ENCODE data around the gene SPI1.

SPI1 gene

GRCh38 chr11:47384498-47384897 lies 6.2 kb upstream of the SPI1 start:
- TF ChIP-seq FOXP2 (optimal IDR thresholded peaks at IDR 0.05; ENCODE audit: control extremely low read depth, extremely low read length, insufficient read depth) (no peak), POLR2AphosphoS5 (IDR thresholded peaks at IDR 0.05; ENCODE audit: borderline replicate concordance, low read depth, low read length) (no peak), EZH2 (IDR thresholded peaks at IDR 0.05) (no peak)
- no peak overlapping the region for H3K4me3 ChIP-seq
- DNase-seq (ENCODE audit: low read depth, low spot score): no peak
- no peaks in the 10 kb centered on the region for H3K36me3 ChIP-seq (ENCODE audit: insufficient read depth, low read length)
- H3K9ac ChIP-seq (ENCODE audit: insufficient read length): no peak overlapping the region
- no peaks in the 10 kb centered on the region for H3K9me3 ChIP-seq (ENCODE audit: low read depth, low read length)
- no peak overlapping the region for H3K27ac ChIP-seq

DNA sequence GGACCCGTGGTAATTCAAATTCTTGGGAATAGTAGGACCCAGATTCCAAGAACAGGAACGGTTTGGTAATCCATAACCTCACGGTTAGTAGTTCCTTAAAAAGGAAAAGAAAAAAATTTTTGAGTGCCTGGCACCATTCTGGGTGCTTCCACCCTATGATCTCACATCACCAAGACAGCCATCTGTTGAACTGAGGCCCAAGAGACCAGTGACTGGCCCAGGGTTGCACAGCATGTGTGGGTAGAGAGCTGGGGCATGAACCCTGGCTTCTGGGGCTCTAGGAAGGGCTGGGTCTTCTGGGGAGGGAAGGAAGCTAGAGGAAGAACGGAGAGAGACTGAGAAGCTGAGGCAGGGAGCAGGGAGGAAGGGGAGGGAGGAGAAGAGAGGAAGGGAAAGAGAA lies 4.7 kb upstream of the SPI1 start:
- Histone ChIP-seq H3K4me3 (no peak overlapping the region), H3K9ac (ENCODE audit: insufficient read length) (no peak overlapping the region), H3K36me3 (ENCODE audit: insufficient read depth, low read length) (no peaks in the 10 kb centered on the region), H3K9me3 (ENCODE audit: low read depth, low read length) (no peaks in the 10 kb centered on the region), H3K27ac (no peak overlapping the region)
- no peak for DNase-seq (ENCODE audit: low read depth, low spot score)
- no peak for TF ChIP-seq FOXP2 (optimal IDR thresholded peaks at IDR 0.05; ENCODE audit: control extremely low read depth, extremely low read length, insufficient read depth)
- no peak for TF ChIP-seq EZH2 (IDR thresholded peaks at IDR 0.05)
- no peak for TF ChIP-seq POLR2AphosphoS5 (IDR thresholded peaks at IDR 0.05; ENCODE audit: borderline replicate concordance, low read depth, low read length)

- Histone ChIP-seq H3K9ac (ENCODE audit: insufficient read length) (no peak overlapping the region), H3K27ac (no peak overlapping the region), H3K9me3 (ENCODE audit: low read depth, low read length) (no peaks in the 10 kb centered on the region), H3K36me3 (ENCODE audit: insufficient read depth, low read length) (no peaks in the 10 kb centered on the region), H3K4me3 (no peak overlapping the region)
- TF ChIP-seq FOXP2 (optimal IDR thresholded peaks at IDR 0.05; ENCODE audit: control extremely low read depth, extremely low read length, insufficient read depth) (no peak), EZH2 (IDR thresholded peaks at IDR 0.05) (no peak), POLR2AphosphoS5 (IDR thresholded peaks at IDR 0.05; ENCODE audit: borderline replicate concordance, low read depth, low read length) (no peak)
- no peak for DNase-seq (ENCODE audit: low read depth, low spot score)
Observed at GRCh38 chr11:47380078-47380477, 1.7 kb upstream of the SPI1 start.

DNA sequence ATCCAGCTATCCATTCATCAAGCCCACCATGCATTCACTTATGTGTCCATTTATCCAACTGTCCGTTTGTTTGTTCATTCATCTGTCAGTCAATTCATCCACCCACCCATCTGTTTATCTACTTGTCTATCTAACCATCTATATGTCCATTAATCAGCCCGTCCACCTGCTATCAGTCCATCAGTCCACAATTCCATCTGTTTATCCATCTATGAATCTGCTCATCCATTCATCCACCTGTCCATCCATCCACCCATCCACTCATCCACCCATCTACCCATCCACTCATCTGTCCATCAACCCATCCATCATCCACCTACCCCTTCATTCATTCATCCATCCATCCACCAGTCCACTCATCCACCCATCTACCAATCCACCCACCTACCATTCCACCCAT lies 970 bp upstream of the SPI1 start:
- H3K27ac ChIP-seq: no peak overlapping the region
- no peak overlapping the region for H3K9ac ChIP-seq (ENCODE audit: insufficient read length)
- H3K4me3 ChIP-seq: no peak overlapping the region
- TF ChIP-seq POLR2AphosphoS5 (IDR thresholded peaks at IDR 0.05; ENCODE audit: borderline replicate concordance, low read depth, low read length) (no peak), EZH2 (IDR thresholded peaks at IDR 0.05) (no peak), FOXP2 (optimal IDR thresholded peaks at IDR 0.05; ENCODE audit: control extremely low read depth, extremely low read length, insufficient read depth) (no peak)
- DNase-seq (ENCODE audit: low read depth, low spot score): no peak
- no peaks in the 10 kb centered on the region for H3K36me3 ChIP-seq (ENCODE audit: insufficient read depth, low read length)
- no peaks in the 10 kb centered on the region for H3K9me3 ChIP-seq (ENCODE audit: low read depth, low read length)

GRCh38 chr11:47378836-47379170 lies 456 bp upstream of the SPI1 start:
- Histone ChIP-seq H3K27ac (no peak overlapping the region), H3K4me3 (no peak overlapping the region), H3K9me3 (ENCODE audit: low read depth, low read length) (no peaks in the 10 kb centered on the region), H3K36me3 (ENCODE audit: insufficient read depth, low read length) (no peaks in the 10 kb centered on the region), H3K9ac (ENCODE audit: insufficient read length) (no peak overlapping the region)
- no peak for DNase-seq (ENCODE audit: low read depth, low spot score)
- no peak for TF ChIP-seq EZH2 (IDR thresholded peaks at IDR 0.05)
- TF ChIP-seq POLR2AphosphoS5 (IDR thresholded peaks at IDR 0.05; ENCODE audit: borderline replicate concordance, low read depth, low read length): no peak
- TF ChIP-seq FOXP2 (optimal IDR thresholded peaks at IDR 0.05; ENCODE audit: control extremely low read depth, extremely low read length, insufficient read depth): no peak

- no peak overlapping the region for H3K27ac ChIP-seq
- no peak for TF ChIP-seq FOXP2 (optimal IDR thresholded peaks at IDR 0.05; ENCODE audit: control extremely low read depth, extremely low read length, insufficient read depth)
- TF ChIP-seq POLR2AphosphoS5 (IDR thresholded peaks at IDR 0.05; ENCODE audit: borderline replicate concordance, low read depth, low read length): no peak
- no peak for TF ChIP-seq EZH2 (IDR thresholded peaks at IDR 0.05)
- H3K4me3 ChIP-seq: no peak overlapping the region
Observed at GRCh38 chr11:47377571-47378009, 757 bp downstream of the SPI1 start.

GRCh38 chr11:47376525-47377371 lies 1.6 kb downstream of the SPI1 start:
- TF ChIP-seq POLR2AphosphoS5 (IDR thresholded peaks at IDR 0.05; ENCODE audit: borderline replicate concordance, low read depth, low read length) (no peak), EZH2 (IDR thresholded peaks at IDR 0.05) (no peak), FOXP2 (optimal IDR thresholded peaks at IDR 0.05; ENCODE audit: control extremely low read depth, extremely low read length, insufficient read depth) (no peak)
- Histone ChIP-seq H3K9me3 (ENCODE audit: low read depth, low read length) (no peaks in the 10 kb centered on the region), H3K4me3 (no peak overlapping the region), H3K36me3 (ENCODE audit: insufficient read depth, low read length) (no peaks in the 10 kb centered on the region), H3K9ac (ENCODE audit: insufficient read length) (no peak overlapping the region), H3K27ac (no peak overlapping the region)
- no peak for DNase-seq (ENCODE audit: low read depth, low spot score)

More at GRCh38 chr11:47377571-47378009, 757 bp downstream of the SPI1 start:
- no peak for DNase-seq (ENCODE audit: low read depth, low spot score)
- Histone ChIP-seq H3K9me3 (ENCODE audit: low read depth, low read length) (no peaks in the 10 kb centered on the region), H3K36me3 (ENCODE audit: insufficient read depth, low read length) (no peaks in the 10 kb centered on the region), H3K9ac (ENCODE audit: insufficient read length) (no peak overlapping the region)

GRCh38 chr11:47376107-47376524 lies 2.2 kb downstream of the SPI1 start:
- Histone ChIP-seq H3K9ac (ENCODE audit: insufficient read length) (no peak overlapping the region), H3K9me3 (ENCODE audit: low read depth, low read length) (no peaks in the 10 kb centered on the region), H3K36me3 (ENCODE audit: insufficient read depth, low read length) (no peaks in the 10 kb centered on the region), H3K4me3 (no peak overlapping the region), H3K27ac (no peak overlapping the region)
- no peak for DNase-seq (ENCODE audit: low read depth, low spot score)
- no peak for TF ChIP-seq POLR2AphosphoS5 (IDR thresholded peaks at IDR 0.05; ENCODE audit: borderline replicate concordance, low read depth, low read length)
- no peak for TF ChIP-seq EZH2 (IDR thresholded peaks at IDR 0.05)
- TF ChIP-seq FOXP2 (optimal IDR thresholded peaks at IDR 0.05; ENCODE audit: control extremely low read depth, extremely low read length, insufficient read depth): no peak

Measured in SK-N-MC (cell line).